GM10266 (cell line): ENCODE measurements around the gene DLST.

Source experiments
- DNase-seq: peaks from one replicate; pipeline ENCODE4 v3.0.0; 2012; ENCODE audit errors: extremely low spot score
- TF ChIP-seq, protein P1 (sequence below): IDR thresholded peaks from 2 replicates; pipeline ENCODE4 v1.5.1; 2012; ENCODE audit warnings: mild to moderate bottlenecking, low read depth; ENCODE audit not compliant: control insufficient read depth, insufficient read depth; ENCODE audit errors: missing control alignments

DLST gene

DNA sequence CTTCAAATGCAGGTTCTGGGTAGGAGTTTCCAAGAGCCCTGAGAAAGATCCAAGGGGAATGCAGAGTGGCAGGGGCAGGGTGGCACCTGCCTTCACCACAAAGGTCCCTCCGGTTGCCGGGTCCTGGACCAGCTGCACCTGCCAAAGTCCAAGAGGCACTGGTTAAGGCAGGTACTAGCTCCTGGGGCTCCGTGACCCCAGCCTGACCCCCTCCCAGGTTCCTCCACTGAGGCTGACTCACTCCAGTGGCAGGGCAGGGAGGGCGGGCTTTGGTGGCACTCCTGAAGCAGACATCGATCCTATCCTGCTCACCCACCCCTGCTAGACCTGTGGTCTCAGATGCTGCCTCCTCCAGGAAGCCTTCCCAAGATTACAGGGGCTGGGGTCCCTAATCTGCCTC, 30.0 kb downstream of the DLST start:
- DNase-seq: no peak
- TF ChIP-seq, protein P1, sequence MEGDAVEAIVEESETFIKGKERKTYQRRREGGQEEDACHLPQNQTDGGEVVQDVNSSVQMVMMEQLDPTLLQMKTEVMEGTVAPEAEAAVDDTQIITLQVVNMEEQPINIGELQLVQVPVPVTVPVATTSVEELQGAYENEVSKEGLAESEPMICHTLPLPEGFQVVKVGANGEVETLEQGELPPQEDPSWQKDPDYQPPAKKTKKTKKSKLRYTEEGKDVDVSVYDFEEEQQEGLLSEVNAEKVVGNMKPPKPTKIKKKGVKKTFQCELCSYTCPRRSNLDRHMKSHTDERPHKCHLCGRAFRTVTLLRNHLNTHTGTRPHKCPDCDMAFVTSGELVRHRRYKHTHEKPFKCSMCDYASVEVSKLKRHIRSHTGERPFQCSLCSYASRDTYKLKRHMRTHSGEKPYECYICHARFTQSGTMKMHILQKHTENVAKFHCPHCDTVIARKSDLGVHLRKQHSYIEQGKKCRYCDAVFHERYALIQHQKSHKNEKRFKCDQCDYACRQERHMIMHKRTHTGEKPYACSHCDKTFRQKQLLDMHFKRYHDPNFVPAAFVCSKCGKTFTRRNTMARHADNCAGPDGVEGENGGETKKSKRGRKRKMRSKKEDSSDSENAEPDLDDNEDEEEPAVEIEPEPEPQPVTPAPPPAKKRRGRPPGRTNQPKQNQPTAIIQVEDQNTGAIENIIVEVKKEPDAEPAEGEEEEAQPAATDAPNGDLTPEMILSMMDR: no peak

DNA sequence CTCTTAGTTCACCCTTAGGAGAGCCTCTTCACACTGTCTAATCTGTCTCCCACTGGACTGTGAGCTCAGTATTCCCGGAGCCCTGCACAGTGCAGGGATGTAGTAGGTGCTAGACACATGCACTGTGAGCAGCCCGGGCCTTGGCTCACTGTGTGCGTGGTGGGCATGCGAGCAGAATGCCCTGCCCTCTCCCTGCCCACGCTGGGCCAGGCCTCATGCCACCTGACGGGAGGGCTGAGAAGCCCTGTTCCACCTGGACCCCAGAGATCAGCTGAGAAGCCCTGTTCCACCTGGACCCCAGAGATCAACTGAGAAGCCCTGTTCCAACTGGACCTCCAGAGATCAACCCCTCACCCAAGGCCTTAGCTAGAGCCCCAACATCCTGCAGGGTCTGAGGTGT, 30.4 kb downstream of the DLST start:
- TF ChIP-seq, protein P1: no peak
- no peak for DNase-seq

DNA sequence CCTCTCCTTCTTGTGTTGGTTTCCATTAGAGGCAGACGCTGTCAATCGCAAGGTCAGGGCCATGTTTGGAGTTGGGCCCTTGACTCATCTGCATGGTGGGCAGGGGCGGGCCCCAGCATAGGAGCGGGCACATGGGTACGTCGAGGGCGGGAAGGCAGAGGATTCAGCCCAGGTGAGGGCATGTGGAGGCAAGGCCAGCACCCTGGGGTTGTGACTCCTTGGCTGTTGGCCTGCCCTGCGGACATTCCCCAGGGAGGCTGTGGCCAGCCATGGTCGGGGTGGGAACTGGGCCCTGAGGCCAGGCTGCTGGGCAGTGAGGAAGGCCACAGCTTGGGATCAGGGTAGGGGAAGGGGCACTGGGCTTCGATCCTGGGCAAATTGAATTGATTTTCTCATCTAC, 31.1 kb downstream of the DLST start:
- no peak for DNase-seq
- TF ChIP-seq, protein P1: no peak

DNA sequence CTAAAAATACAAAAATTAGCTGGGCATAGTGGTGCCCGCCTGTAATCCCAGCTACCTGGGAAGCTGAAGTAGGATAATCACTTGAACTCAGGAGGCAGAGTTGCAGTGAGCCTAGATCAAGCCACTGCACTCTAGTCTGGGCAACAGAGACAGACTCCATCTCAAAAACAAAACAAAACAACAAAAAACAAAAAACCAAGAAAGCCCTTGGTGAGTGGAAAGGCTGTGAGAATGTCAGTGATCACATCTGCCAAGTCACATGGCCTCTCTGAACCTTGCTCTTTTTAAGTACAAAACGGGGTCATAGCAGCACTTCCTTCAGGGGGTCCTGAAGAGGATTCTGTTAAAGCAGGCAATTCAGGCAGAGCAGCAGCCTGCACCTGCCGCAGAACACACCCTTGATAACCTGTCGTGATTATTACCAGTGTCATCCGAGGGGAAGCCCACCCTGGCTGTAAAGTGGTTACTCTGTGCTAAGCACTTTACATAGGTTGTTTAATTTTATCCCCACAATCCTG, 31.7 kb downstream of the DLST start:
- TF ChIP-seq, protein P1: no peak
- DNase-seq: no peak

DNA sequence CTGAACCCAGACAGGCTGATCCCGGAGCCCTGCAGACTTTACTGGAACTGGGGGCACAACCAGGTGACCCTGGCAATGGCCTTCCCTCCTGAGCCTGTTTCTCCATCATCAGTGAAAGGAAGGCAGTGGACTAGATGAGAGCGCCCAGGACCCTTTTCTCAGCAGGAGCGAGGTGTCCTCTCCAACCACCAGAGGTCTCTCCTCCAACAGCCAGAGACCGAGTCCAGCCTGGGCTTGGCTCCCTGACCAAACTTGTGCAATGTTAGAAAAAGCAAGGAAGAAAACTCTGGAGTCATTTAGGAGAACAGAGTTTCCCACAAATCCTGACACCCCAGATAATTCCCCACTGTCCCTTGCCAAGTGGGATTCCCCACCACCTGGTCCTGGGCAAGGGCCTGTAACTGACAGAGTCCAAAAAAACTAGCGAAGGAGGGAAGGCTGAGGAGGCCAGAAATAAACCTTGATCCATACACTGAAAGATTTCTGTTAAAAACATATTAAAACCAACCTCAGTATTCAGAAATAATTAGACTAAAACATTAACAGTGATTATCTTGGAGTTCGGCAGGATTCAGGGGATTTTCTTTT, 32.4 kb downstream of the DLST start:
- DNase-seq: peak; percentile 76

DNA sequence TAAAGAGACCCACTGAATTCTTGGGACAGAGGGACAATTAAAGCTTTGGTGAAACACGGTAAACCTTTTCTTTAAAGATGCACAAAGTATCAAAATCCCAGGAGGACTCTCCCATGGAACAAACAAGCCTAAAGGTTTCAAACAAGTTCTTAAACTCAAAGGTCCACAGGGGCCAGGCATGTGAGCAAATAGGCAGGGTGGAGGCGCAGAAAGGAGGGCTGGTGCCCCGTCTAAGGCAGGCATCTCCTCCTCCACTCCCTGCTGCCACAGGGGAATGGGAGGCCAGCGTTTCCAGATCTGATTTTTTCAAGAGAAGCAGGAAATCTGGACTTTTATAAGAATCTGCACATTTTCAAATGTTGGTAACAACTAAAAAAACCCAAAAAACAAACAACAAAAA, 33.7 kb downstream of the DLST start:
- no peak for DNase-seq
- TF ChIP-seq, protein P1: no peak

More for the DNA sequence above, 32.4 kb downstream of the DLST start:
- TF ChIP-seq, protein P1: peak; percentile 65

DNA sequence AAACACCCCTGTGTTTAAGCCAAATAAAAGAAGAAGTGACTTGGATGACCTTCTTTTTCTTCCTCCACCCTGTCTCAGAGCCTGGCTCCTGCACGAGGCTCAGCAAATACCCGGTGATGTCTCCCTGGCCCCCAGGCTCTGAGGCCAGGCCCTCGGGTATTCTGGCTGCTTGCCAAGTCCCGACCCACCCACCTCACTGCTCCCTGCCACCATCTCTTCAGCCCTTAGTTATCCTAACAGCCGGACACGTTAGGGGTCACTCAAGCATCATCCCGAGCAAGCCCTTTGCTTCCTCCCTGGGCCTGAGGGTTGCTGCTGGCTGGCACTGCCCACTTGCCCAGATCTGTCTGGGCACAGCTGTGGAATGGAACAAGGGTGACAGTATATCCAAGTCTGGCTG, 34.1 kb downstream of the DLST start:
- TF ChIP-seq, protein P1: no peak
- no peak for DNase-seq
